ENCODE data around the gene RMDN2.
"Not testable (repeated sequence)": the region's sequence is repeated elsewhere in the genome, so short reads cannot be mapped to it uniquely, and the experiment has no call there.

Gene RMDN2

DNA sequence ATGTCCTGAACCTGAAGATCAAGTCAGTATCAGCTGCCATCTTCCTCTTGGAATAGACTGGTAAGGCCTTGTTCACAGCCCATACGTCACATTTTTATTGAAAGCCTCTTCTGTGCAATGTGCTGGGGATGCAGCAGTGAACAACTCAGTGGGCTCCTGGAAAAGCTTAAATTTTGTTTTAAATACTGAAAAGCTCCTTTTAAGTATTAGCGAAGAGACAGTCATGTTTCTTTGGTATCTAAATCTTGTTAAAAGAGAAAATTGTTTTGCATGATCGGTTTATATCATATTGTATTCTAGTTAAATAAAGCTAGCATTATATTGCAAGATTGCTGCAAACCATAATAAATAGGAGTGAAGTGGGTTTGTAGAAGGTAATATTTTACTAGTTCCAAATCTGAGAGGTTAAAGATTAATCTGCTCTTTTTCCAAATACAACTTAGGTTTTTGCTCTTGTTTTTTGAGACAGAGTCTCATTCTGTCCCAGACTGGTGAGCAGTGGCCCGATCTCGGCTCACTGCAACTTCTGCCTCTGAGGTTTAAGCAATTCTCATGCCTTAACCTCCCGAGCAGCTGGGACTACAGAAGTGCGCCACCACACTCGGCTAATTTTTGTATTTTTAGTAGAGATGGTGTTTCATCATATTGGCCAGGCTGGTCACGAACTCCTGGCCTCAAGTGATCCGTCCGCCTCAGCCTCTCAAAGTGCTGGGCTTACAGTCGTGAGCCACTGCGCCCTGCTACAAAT lies 1.6 kb upstream of the RMDN2 start:
- no peaks in the 10 kb centered on the region for H3K36me3 ChIP-seq (replicated peaks)
- H3K27ac ChIP-seq = no peak overlapping the region
- no peak overlapping the region for H3K4me3 ChIP-seq (ENCODE audit: low read depth, low read length)
- DNase-seq = no peak
- in situ Hi-C loops (cut with HindIII; ENCODE audit: low pct_ligation_motif_present, low sequenced_read_pairs) = no loop called here
- no peaks in the 10 kb centered on the region for H3K27me3 ChIP-seq (replicated peaks)
- TF ChIP-seq, protein P1, sequence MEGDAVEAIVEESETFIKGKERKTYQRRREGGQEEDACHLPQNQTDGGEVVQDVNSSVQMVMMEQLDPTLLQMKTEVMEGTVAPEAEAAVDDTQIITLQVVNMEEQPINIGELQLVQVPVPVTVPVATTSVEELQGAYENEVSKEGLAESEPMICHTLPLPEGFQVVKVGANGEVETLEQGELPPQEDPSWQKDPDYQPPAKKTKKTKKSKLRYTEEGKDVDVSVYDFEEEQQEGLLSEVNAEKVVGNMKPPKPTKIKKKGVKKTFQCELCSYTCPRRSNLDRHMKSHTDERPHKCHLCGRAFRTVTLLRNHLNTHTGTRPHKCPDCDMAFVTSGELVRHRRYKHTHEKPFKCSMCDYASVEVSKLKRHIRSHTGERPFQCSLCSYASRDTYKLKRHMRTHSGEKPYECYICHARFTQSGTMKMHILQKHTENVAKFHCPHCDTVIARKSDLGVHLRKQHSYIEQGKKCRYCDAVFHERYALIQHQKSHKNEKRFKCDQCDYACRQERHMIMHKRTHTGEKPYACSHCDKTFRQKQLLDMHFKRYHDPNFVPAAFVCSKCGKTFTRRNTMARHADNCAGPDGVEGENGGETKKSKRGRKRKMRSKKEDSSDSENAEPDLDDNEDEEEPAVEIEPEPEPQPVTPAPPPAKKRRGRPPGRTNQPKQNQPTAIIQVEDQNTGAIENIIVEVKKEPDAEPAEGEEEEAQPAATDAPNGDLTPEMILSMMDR (IDR thresholded peaks at IDR 0.05; ENCODE audit: low read depth, low read length, missing control alignments) = no peak

DNA sequence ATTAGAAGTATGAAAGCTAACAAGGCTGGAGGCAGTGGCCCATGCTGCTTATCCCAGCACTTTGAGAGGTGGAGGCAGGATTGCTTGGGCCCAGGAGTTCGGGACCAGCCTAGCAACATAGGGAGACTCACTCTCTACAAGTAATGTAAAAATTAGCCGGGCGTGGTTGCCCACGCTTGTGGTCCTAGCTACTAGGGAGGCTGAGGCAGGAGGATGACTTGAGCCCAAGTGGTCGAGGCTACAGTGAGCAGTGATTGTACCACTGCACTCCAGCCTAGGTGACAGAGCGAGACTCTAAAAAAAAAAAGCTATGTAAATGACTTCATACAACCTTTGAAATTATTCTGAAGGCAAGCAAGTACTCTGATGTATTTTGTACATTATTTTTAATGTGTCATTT lies 1.5 kb downstream of the RMDN2 start:
- in situ Hi-C loops (cut with HindIII; ENCODE audit: low pct_ligation_motif_present, low sequenced_read_pairs) = no loop called here
- no peaks in the 10 kb centered on the region for H3K27me3 ChIP-seq (replicated peaks)
- H3K4me3 ChIP-seq (ENCODE audit: low read depth, low read length) = no peak overlapping the region
- DNase-seq = no peak
- H3K36me3 ChIP-seq (replicated peaks) = no peaks in the 10 kb centered on the region
- TF ChIP-seq, protein P1 (IDR thresholded peaks at IDR 0.05; ENCODE audit: low read depth, low read length, missing control alignments) = no peak
- H3K27ac ChIP-seq = no peak overlapping the region

DNA sequence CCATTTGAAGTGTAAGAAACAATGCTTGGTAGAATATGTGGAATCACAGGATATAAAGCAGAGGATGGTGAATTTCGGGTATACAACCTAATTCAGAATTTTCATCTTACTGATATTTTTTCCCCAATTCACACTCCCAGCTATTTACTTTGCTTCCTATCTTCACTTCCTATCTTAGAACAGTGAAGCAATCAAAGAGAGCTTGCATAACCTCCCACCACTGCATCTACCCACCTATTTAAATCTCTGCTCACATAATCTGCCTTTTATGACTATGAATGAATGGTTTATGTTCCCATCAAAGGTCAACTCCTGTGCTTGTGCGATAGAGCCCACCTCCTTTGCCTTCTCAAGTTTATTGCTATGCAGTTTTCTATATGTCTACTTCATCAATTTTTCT lies 3.3 kb downstream of the RMDN2 start:
- DNase-seq = no peak
- Histone ChIP-seq H3K27me3 (replicated peaks) (no peaks in the 10 kb centered on the region), H3K4me3 (ENCODE audit: low read depth, low read length) (no peak overlapping the region), H3K36me3 (replicated peaks) (no peaks in the 10 kb centered on the region), H3K27ac (no peak overlapping the region)
- in situ Hi-C loops (cut with HindIII; ENCODE audit: low pct_ligation_motif_present, low sequenced_read_pairs) = no loop called here
- TF ChIP-seq, protein P1 (IDR thresholded peaks at IDR 0.05; ENCODE audit: low read depth, low read length, missing control alignments) = no peak

DNA sequence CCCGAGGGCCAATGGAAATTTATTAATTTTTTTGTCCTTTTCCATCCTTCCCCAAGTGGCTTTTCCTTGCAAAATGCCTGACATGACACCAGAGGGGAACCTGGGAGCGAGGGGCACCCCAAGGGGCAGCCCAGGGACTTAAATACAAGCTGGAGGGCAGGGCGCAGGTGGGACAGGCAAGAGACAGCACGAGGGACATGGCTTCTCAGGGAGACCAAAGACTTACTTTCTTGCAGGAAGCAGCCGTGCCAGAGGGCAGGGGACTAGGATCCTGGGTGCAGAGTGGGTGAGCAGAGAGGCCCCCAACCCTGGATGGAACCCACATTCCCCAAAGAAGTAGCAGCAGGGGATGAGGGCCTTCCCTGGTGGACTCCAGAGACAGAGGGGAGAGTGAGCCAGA lies 5.3 kb downstream of the RMDN2 start:
- H3K27me3 ChIP-seq (replicated peaks); H3K4me3 ChIP-seq (ENCODE audit: low read depth, low read length); H3K27ac ChIP-seq; DNase-seq; in situ Hi-C loops (cut with HindIII; ENCODE audit: low pct_ligation_motif_present, low sequenced_read_pairs); H3K36me3 ChIP-seq (replicated peaks): not testable (repeated sequence)

DNA sequence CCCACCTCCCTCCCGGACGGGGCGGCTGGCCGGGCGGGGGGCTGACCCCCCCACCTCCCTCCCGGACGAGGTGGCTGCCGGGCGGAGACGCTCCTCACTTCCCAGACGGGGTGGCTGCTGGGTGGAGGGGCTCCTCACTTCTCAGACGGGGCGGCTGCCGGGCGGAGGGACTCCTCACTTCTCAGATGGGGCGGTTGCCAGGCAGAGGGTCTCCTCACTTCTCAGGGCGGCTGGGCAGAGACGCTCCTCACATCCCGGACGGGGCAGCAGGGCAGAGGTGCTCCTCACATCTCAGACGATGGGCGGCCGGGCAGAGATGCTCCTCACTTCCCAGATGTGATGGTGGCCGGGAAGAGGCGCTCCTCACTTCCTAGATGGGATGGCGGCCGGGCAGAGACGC lies 7.8 kb downstream of the RMDN2 start:
- H3K36me3 ChIP-seq (replicated peaks); DNase-seq; H3K27ac ChIP-seq; in situ Hi-C loops (cut with HindIII; ENCODE audit: low pct_ligation_motif_present, low sequenced_read_pairs); H3K27me3 ChIP-seq (replicated peaks); H3K4me3 ChIP-seq (ENCODE audit: low read depth, low read length): not testable (repeated sequence)

DNA sequence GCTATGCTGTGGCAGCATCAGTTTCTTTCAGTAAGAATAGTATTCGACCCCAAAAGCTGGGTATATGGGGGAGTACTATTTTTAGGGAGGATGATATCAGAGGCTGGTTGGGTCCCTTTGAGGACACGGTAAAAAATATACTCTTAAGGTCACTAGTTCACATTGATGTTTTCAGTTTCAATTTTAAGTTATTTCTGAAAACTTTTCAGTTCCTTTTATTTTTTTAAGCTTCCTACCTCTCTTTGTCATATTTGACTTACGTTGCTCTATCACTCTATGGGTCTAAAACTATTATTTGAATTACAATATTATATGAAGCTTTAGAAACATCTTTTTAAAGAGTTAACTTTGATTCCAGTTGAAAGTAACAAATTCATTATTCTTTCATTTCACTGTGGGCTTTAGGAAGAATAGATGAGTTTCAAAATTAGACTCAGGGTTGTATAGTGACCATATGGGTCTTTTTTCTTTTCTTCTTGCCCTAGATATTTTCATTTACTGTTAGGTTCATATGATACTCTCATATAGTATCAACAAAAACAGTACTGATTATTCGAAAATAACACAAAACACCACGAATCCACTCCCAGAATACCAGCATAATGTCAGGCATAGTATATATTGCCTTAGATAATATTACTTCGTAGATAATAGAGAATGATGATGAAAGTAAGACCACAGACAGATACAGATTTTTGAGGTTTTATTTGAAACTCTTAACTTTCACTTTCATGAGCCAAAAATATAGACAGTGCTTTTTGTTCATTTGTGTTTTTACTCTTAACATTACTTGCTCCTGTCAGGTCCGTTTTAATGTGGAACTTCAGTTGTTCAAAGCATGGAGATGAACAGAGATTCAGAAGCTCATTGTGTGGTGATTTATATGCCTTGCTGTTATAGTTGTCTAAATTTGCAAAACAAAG lies 9.8 kb downstream of the RMDN2 start:
- in situ Hi-C loops (cut with HindIII; ENCODE audit: low pct_ligation_motif_present, low sequenced_read_pairs) = no loop called here
- H3K27ac ChIP-seq = no peak overlapping the region
- H3K4me3 ChIP-seq (ENCODE audit: low read depth, low read length) = no peak overlapping the region
- no peak for DNase-seq
- TF ChIP-seq, protein P1 (IDR thresholded peaks at IDR 0.05; ENCODE audit: low read depth, low read length, missing control alignments) = no peak
- no peaks in the 10 kb centered on the region for H3K27me3 ChIP-seq (replicated peaks)
- no peaks in the 10 kb centered on the region for H3K36me3 ChIP-seq (replicated peaks)

DNA sequence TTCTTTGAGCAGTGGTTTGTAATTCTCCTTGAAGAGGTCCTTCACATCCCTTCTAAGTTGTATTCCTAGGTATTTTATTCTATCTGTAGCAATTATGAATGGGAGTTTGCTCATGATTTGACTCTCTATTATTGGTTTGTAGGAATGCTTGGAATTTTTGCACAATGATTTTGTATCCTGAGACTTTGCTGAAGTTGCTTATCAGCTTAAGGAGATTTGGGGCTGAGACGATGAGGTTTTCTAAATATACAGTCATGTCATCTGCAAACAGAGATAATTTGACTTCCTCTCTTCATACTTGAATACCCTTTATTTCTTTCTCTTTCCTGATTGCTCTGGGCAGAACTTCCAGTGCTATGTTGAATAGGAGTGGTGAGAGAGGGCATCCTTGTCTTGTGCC lies 12.5 kb downstream of the RMDN2 start:
- H3K27ac ChIP-seq; H3K27me3 ChIP-seq (replicated peaks); H3K36me3 ChIP-seq (replicated peaks); in situ Hi-C loops (cut with HindIII; ENCODE audit: low pct_ligation_motif_present, low sequenced_read_pairs); H3K4me3 ChIP-seq (ENCODE audit: low read depth, low read length): not testable (repeated sequence)
- DNase-seq = peak; percentile 16

DNA sequence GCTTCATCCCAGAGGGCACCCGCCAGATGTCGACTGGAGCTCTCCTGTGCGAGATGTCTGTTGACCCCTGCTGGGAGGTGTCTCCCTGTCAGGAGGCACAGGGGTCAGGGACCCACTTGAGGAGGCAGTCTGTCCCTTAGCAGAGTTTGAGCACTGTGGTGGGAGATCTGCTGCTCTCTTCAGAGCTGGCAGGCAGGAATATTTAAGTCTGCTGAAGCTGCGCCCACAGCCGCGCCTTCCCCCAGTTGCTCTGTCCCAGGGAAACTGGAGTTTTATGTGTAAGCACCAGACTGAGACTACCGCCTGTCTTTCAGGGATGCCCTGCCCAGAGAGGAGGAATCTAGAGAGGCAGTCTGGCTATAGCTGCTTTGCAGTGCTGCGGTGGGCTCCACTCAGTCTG lies 16.2 kb downstream of the RMDN2 start:
- H3K27me3 ChIP-seq (replicated peaks); H3K27ac ChIP-seq; H3K4me3 ChIP-seq (ENCODE audit: low read depth, low read length); H3K36me3 ChIP-seq (replicated peaks); DNase-seq; in situ Hi-C loops (cut with HindIII; ENCODE audit: low pct_ligation_motif_present, low sequenced_read_pairs): not testable (repeated sequence)
